Thoracic aorta (tissue), 2 donors: ENCODE results near the gene FBF1. TPM values are rescaled to one million over a fixed set of nuclear protein-coding genes. Genes with fewer than 3 reads are reported as not detected.

ENCODE experiments used
- ATAC-seq: fragments of 150-250 bp; one replicate; pipeline ENCODE4 v1.8.0; 2017; ENCODE audit warnings: low read depth; ENCODE audit not compliant: insufficient number of reproducible peaks, low FRiP score
- DNase-seq: peaks from one replicate; pipeline ENCODE4 v3.0.0-alpha.2; 2020; ENCODE audit warnings: low spot score
- H3K27ac ChIP-seq, 2 donors: fragments of 200-600 bp; sonication (generic); 1 replicate in 1 of 2; 2 replicates in 1 of 2; pipeline ENCODE4 v1.5.1; 2016; ENCODE audit warnings: mild to moderate bottlenecking in 2 of 2, moderate library complexity in 2 of 2
- H3K27me3 ChIP-seq: fragments of 200-600 bp; sonication (generic); replicated peaks from 2 replicates; pipeline ENCODE4 v1.6.0; 2016; ENCODE audit warnings: mild to moderate bottlenecking; ENCODE audit not compliant: insufficient read depth
- H3K36me3 ChIP-seq: fragments of 200-600 bp; sonication (generic); one replicate; pipeline ENCODE4 v1.5.1; 2016
- H3K4me1 ChIP-seq, 2 donors: fragments of 200-600 bp; sonication (generic); 1 replicate in 1 of 2; 2 replicates in 1 of 2; pipeline versions ENCODE4 v1.5.1 to v1.6.0; 2016; ENCODE audit warnings: low read depth in 2 of 2, mild to moderate bottlenecking in 1 of 2; ENCODE audit not compliant: control insufficient read depth in 1 of 2
- H3K4me3 ChIP-seq: fragments of 200-600 bp; sonication (generic); 2 replicates; pipeline ENCODE4 v1.5.1; 2016; ENCODE audit warnings: mild to moderate bottlenecking
- H3K9me3 ChIP-seq: fragments of 200-600 bp; sonication (generic); 2 replicates; pipeline ENCODE4 v1.5.1; 2016
- CTCF ChIP-seq: fragments of 200-600 bp; sonication (generic); IDR thresholded peaks from one replicate; pipeline ENCODE4 v1.5.1; 2019; ENCODE audit warnings: antibody characterized with exemption
- total RNA-seq, 2 donors: library from RNA; depleted of rRNA; stranded (reverse); fragments of >200 nt; gene quantifications; one replicate each; pipeline versions ENCODE4 v1.1.0 to v1.2.3, GENCODE V29; 2016

Gene FBF1
- total RNA-seq, 2 donors from 2014 or later = 6.3 to 8.0 TPM

- H3K4me1 ChIP-seq = no peaks in the 10 kb centered on the region
- H3K27ac ChIP-seq = no peak overlapping the region
- TF ChIP-seq CTCF = no peak
- peaks cover 7% of the 10 kb centered on the region for H3K36me3 ChIP-seq
- ATAC-seq = no peak
- no peaks in the 10 kb centered on the region for H3K9me3 ChIP-seq
- no peak for DNase-seq
- H3K4me3 ChIP-seq = no peak overlapping the region
- no peaks in the 10 kb centered on the region for H3K27me3 ChIP-seq
Measured at GRCh38 chr17:75925103-75925502, 15.7 kb downstream of the FBF1 start.

- Histone ChIP-seq H3K4me3 (no peak overlapping the region), H3K36me3 (peaks cover 7% of the 10 kb centered on the region), H3K9me3 (no peaks in the 10 kb centered on the region), H3K4me1 (no peaks in the 10 kb centered on the region), H3K27me3 (no peaks in the 10 kb centered on the region), H3K27ac (no peak overlapping the region)
- TF ChIP-seq CTCF = no peak
- DNase-seq (no peak), ATAC-seq (no peak)
Measured at GRCh38 chr17:75922963-75923874, 17.6 kb downstream of the FBF1 start.

GRCh38 chr17:75922173-75922961 lies 18.5 kb downstream of the FBF1 start:
- DNase-seq (no peak), ATAC-seq (no peak)
- Histone ChIP-seq H3K9me3 (no peaks in the 10 kb centered on the region), H3K4me1 (no peaks in the 10 kb centered on the region), H3K4me3 (no peak overlapping the region), H3K27ac (no peak overlapping the region), H3K27me3 (no peaks in the 10 kb centered on the region), H3K36me3 (peaks cover 7% of the 10 kb centered on the region)
- no peak for TF ChIP-seq CTCF

- peaks cover 7% of the 10 kb centered on the region for H3K36me3 ChIP-seq
- no peaks in the 10 kb centered on the region for H3K27me3 ChIP-seq
- H3K4me1 ChIP-seq = no peaks in the 10 kb centered on the region
- H3K4me3 ChIP-seq = no peak overlapping the region
- TF ChIP-seq CTCF = no peak
- no peaks in the 10 kb centered on the region for H3K9me3 ChIP-seq
- ATAC-seq = no peak
- no peak for DNase-seq
- no peak overlapping the region for H3K27ac ChIP-seq
Measured at GRCh38 chr17:75921596-75921995, 19.2 kb downstream of the FBF1 start.

GRCh38 chr17:75920045-75920560 lies 20.7 kb downstream of the FBF1 start:
- Histone ChIP-seq H3K4me3 (no peak overlapping the region), H3K27me3 (no peaks in the 10 kb centered on the region), H3K4me1 (no peaks in the 10 kb centered on the region), H3K36me3 (peaks cover 7% of the 10 kb centered on the region), H3K9me3 (no peaks in the 10 kb centered on the region), H3K27ac (no peak overlapping the region)
- no peak for ATAC-seq
- TF ChIP-seq CTCF = no peak
- no peak for DNase-seq
